IPS DF 4.7 (cell line): ENCODE results near the gene OTUD6A.
"Not testable (repeated sequence)": the region's sequence is repeated elsewhere in the genome, so short reads cannot be mapped to it uniquely, and the experiment has no call there.

ENCODE experiments used
- DNase-seq: peaks from one replicate; pipeline ENCODE4 v3.0.0-alpha.2; 2013; ENCODE audit warnings: low spot score; ENCODE audit errors: extremely low read depth

Gene OTUD6A

DNA sequence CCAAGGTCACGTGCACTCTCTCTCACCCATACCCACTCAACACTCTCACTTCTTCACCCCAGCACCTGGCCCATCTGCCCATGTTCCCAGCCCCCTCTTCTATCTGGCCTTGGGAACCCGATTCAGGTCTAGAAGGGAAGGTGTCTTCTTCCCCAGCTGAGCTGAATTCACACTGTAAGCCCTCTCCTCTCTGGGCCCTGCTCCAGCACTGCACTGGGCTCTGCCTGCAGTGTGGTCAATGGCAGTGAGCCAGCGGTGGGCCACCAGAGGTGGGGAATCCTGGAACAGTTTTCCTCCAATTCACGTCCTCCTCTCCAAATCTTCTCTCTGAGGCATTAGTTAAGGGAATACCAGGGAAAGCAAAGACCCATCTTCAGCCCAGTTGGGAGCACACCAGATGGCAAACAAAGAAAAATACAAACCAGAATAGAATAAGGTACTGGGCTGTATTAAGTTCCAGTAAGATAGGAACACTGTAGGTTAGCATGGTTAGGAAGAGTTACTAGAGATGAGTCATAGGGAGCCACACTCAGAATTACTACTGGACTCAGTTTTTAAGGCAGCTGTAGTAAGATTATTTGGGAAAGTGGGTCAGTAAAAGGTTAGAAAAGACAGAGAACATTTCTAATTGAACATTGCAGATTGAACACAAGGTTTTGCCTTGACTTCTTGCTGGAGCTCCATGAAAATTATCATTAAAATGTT lies 17.6 kb upstream of the OTUD6A start:
- no peak for DNase-seq

- no peak for DNase-seq
These were observed 15.3 kb upstream of the OTUD6A start for GRCh38 chrX:70046978-70047377.

DNA sequence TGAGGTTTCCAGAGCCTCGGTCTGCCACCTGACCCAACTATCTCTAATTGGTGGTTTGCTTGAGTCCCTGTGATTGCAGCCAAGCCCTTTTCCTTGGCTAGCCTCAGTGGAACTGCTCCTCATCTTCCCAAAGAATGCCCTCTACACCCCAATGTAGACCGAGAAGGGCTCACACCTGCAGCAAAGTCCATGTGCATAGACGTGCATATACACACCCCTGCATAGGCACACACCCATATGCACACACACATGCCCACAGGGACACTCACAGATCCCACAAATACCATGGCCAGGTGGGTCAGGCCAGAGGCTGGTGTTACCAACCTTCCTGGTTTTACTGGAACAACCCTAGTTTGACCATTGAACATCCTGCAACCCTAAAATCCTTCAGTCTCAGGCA lies 12.9 kb upstream of the OTUD6A start:
- no peak for DNase-seq

DNA sequence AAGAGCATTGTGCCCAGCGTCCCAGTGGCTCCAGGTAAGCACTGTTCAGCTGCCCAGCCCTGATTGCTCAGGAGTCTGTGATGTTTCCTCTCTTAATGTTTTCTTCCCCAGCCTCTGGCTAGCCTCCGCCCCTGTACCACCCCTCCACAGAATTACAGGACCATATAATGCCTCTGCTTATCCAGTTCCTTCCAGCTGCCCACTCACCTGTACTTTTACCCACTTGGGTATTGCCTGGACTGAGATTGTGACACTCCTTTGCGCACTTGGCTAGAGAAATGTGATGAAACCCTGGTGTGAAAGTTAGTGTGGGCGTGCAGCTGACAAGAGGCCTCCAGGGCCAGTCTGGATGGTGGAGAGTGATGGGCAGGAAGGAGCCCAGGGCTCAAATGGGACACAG lies 12.3 kb upstream of the OTUD6A start, which contains the start of gene AWAT2:
Gene AWAT2, minus strand, starts transcription at position 14 of the 400 bp plus-strand sequence. Its CDS starts 6 bp downstream, at position 8.
- DNase-seq: no peak

DNA sequence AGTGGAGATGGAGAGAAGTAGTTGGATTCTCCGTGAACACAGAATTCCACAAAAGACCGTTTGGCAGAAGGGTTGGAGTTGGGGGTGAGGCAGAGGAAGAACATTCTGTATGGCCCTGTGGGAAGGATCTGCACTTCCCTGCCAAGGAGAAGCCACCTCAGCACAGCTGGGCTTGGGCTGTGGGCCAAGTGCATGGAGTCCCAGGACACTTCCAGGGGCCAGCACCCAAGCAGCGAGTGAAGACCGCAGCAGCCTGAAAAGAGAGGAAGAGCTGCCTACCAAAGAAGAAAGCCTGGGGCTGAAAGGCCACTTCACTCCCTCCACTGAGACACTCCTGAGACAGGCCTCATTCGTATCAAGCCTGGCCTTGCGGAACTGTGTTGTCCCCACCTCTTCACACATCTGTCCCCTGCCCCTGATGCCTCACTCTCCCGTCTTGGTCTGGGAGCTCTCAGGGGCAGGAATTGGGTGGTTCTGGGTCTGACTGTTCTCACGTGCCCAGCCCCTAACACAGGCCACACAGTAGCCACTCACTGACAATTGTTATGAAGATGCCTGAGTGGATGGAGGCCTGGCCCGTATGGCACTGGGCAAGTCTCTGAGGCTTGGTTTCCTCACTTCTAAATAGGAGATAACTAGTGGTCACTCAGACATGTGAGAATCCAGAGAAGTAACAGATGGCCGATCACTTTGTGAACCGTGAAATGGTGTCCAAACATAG lies 9.2 kb upstream of the OTUD6A start:
- DNase-seq: no peak

GRCh38 chrX:70054391-70054790 lies 7.9 kb upstream of the OTUD6A start:
- DNase-seq: no peak

GRCh38 chrX:70062961-70063550 lies 799 bp downstream of the OTUD6A start:
- no peak for DNase-seq

- no peak for DNase-seq
These were observed 4.4 kb downstream of the OTUD6A start for GRCh38 chrX:70066646-70067045.

DNA sequence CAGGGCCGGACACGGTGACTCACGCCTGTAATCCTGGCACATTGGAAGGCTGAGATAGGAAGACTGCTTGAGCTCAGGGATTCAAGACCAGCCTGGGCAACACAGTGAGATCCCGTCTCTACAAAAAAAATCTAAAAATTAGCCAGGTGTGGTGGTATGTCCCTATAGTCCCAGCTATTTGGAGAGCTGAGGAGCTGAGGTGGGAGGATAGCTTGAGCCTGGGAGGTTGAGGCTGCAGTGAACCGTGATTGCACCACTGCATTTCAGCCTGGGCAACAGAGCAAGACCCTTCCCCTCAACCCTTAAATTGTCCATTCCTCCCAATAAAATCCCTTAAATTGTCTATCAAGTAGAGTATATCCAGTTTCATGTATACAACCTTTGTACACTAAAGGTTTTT lies 17.0 kb downstream of the OTUD6A start:
- no peak for DNase-seq

- no peak for DNase-seq
These were observed 17.6 kb downstream of the OTUD6A start for GRCh38 chrX:70079870-70080269.

DNA sequence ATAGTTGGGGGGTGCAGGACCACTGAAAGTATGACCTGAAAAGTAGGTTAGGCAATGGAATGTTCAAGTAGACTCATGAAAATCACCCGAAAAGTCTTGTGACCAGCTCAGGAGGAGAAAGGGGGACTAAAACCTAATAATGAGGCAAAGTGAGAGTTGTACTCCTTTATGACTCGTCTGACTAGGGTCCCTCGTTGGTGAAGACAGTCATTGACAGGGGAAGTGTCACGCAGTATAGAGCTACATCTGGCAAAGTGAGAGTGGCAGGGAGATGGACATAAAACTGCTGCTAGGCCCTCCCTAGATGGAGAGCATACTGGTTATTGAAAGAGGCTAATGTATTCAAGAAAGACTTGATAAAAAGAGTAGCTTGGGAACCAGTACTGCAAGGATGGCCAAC lies 20.5 kb downstream of the OTUD6A start:
- no peak for DNase-seq

- no peak for DNase-seq
These were observed 22.5 kb downstream of the OTUD6A start for GRCh38 chrX:70084592-70085240.

DNA sequence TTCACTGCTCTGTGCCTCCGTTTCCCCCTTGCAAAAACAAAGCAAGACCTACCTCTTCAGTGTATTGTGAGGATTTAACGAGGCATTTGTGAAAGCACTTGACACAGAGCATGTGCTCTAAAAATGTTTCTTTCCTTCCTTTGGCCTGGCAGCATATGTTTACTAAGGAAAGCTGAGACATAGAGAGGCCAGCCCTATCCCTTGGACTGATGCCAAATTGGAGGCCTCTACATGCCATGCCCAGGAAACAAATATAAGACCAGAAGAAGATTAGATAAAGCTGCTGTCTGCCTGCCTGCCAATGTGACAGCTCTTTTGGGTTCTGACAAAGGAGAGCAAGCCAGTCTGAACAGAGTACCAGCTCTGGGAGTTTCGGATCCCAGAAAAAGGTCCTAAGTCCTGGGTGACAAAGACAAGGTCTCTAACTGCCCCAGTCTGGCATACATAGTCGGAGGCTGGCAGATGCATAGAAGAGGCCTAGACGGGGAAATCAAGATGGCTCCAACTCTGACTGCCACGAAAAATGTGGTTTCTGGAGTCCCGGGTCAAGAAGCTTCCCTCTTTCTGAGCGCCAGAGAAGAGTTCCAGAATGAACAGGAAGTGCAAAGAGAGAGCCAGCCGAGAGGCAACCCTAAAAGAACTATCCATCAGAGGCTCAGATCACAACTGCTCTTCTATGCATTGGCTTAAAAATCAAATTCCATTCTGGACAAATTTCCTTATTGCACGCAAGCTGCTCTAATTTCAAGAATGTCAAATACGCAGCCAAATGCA lies 25.8 kb downstream of the OTUD6A start:
- no peak for DNase-seq

- no peak for DNase-seq
These were observed 26.5 kb downstream of the OTUD6A start for GRCh38 chrX:70088751-70089150.

- no peak for DNase-seq
These were observed 27.5 kb downstream of the OTUD6A start for GRCh38 chrX:70089604-70090297.

GRCh38 chrX:70092247-70092646 lies 30.0 kb downstream of the OTUD6A start:
- no peak for DNase-seq

- no peak for DNase-seq
These were observed 33.8 kb downstream of the OTUD6A start for GRCh38 chrX:70096052-70096451.

DNA sequence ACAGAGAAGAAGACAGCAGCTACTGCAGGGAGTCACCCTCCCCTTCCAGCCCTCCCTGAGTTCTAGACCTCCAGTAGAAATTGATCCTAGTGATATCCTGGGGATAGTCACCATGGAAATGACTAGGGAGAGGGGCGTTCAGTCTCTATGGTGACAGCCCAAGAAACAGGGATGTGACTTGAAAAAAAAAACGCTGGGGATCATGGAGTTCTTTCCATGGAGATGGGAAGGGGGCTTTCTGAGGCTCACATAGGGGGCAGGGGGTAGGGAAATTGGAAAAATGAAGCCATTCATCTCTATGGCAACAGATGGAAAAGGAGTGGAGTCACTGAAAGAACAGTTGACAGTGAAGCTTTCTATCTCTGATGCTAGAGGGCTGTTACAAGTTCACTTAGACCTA lies 43.0 kb downstream of the OTUD6A start:
- no peak for DNase-seq

GRCh38 chrX:70111436-70112026 lies 49.3 kb downstream of the OTUD6A start:
- DNase-seq: not testable (repeated sequence)
